Vagina (tissue), 2 donors: ENCODE measurements around the gene LDB2.

Source experiments
- POLR2A ChIP-seq, 2 donors: fragments of 450-650 bp; IDR thresholded peaks; one replicate each; pipeline ENCODE4 v1.6.1; 2017; ENCODE audit warnings: antibody characterized with exemption in 2 of 2, mild to moderate bottlenecking in 2 of 2, moderate library complexity in 2 of 2
- POLR2AphosphoS5 ChIP-seq, 2 donors: sonication (generic); formaldehyde crosslinking; IDR thresholded peaks; one replicate each; pipeline ENCODE4 v1.9.0; 2017; ENCODE audit warnings: antibody characterized with exemption in 2 of 2, mild to moderate bottlenecking in 2 of 2, low read depth in 1 of 2; ENCODE audit not compliant: insufficient read depth in 1 of 2
- TF ChIP-seq, protein P1 (sequence below), 3 experiments: fragments of 450-650 bp in 2 of 3; fragments of 200-600 bp in 1 of 3; sonication (generic) in 1 of 3; IDR thresholded peaks; one replicate each; pipeline ENCODE4 v1.5.1; 2017 to 2019; ENCODE audit warnings: antibody characterized with exemption in 3 of 3, mild to moderate bottlenecking in 2 of 3, moderate library complexity in 2 of 3

- TF ChIP-seq POLR2A (IDR thresholded peaks at IDR 0.05) (no peak), POLR2AphosphoS5 (IDR thresholded peaks at IDR 0.05; ENCODE audit: insufficient read depth in 1 of 2, low read depth in 1 of 2) (no peak)
- TF ChIP-seq, protein P1, sequence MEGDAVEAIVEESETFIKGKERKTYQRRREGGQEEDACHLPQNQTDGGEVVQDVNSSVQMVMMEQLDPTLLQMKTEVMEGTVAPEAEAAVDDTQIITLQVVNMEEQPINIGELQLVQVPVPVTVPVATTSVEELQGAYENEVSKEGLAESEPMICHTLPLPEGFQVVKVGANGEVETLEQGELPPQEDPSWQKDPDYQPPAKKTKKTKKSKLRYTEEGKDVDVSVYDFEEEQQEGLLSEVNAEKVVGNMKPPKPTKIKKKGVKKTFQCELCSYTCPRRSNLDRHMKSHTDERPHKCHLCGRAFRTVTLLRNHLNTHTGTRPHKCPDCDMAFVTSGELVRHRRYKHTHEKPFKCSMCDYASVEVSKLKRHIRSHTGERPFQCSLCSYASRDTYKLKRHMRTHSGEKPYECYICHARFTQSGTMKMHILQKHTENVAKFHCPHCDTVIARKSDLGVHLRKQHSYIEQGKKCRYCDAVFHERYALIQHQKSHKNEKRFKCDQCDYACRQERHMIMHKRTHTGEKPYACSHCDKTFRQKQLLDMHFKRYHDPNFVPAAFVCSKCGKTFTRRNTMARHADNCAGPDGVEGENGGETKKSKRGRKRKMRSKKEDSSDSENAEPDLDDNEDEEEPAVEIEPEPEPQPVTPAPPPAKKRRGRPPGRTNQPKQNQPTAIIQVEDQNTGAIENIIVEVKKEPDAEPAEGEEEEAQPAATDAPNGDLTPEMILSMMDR (IDR thresholded peaks at IDR 0.05), result no peak
Measured at GRCh38 chr4:16857425-16857824, 41.0 kb downstream of the LDB2 start.
